ENCODE data around the gene CNST. TPM values are rescaled to one million over a fixed set of nuclear protein-coding genes. Genes with fewer than 3 reads are reported as not detected.

Gene CNST
- total and polyA plus RNA-seq, 2 of the 13 experiments (the other 11 are each of a cell fraction or from before 2014, with no cell fraction given): 6.3 to 12.4 TPM

DNA sequence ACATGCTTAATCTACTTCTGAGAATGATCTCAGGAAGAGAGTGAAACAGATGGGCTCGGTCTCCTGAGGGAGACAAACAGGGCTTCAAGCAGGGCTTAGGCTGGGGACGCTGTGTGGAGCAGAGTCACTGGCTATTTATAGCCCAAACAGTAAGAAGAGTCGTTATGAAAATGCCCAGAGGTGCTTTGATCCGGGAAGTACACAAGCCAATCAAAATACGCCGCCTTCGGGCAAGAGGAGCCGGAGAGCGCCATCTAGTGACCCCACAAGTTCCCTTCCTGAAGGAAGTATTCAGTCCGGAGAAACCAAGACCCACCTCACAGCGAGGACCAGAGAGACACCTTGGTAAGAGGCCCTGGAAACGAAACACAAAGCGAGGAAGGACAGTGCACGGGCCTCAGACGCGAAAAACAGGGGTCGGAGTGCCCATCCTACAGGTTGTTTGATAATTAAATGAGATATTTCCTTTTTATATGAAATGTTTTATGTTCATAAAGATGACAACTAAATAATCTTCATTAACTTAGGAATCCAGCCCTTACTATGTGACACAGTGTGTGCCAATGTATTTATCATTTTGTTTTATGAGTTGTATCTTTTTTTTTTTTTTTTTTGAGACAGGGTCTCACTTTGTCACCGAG is 133.0 kb downstream of the CNST start (continued):
- TF ChIP-seq MIER3 (CRISPR knock-in tag; IDR thresholded peaks at IDR 0.05; ENCODE audit: borderline replicate concordance): peak; percentile 33; the same call in 1 of the 2 replicates
- no peak for TF ChIP-seq RORA (CRISPR knock-in tag; IDR thresholded peaks at IDR 0.05)
- no peak for TF ChIP-seq ZNF552 (CRISPR knock-in tag; IDR thresholded peaks at IDR 0.05; ENCODE audit: borderline replicate concordance)
- no peak for TF ChIP-seq NCOA2 (CRISPR knock-in tag; IDR thresholded peaks at IDR 0.05)
- TF ChIP-seq FOXK2 (IDR thresholded peaks at IDR 0.05): 0 out of 2 replicates have a peak, but pooled peaks have one; percentile 34
- TF ChIP-seq, protein P1, sequence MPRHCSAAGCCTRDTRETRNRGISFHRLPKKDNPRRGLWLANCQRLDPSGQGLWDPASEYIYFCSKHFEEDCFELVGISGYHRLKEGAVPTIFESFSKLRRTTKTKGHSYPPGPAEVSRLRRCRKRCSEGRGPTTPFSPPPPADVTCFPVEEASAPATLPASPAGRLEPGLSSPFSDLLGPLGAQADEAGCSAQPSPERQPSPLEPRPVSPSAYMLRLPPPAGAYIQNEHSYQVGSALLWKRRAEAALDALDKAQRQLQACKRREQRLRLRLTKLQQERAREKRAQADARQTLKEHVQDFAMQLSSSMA (CRISPR knock-in tag; IDR thresholded peaks at IDR 0.05): no peak
- TF ChIP-seq, protein P2, sequence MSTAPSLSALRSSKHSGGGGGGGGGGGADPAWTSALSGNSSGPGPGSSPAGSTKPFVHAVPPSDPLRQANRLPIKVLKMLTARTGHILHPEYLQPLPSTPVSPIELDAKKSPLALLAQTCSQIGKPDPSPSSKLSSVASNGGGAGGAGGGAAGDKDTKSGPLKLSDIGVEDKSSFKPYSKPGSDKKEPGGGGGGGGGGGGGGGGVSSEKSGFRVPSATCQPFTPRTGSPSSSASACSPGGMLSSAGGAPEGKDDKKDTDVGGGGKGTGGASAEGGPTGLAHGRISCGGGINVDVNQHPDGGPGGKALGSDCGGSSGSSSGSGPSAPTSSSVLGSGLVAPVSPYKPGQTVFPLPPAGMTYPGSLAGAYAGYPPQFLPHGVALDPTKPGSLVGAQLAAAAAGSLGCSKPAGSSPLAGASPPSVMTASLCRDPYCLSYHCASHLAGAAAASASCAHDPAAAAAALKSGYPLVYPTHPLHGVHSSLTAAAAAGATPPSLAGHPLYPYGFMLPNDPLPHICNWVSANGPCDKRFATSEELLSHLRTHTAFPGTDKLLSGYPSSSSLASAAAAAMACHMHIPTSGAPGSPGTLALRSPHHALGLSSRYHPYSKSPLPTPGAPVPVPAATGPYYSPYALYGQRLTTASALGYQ (CRISPR knock-in tag; IDR thresholded peaks at IDR 0.05): 0 out of 2 replicates have a peak, but pooled peaks have one; percentile 23
- TF ChIP-seq ZNF619 (CRISPR knock-in tag; IDR thresholded peaks at IDR 0.05): no peak
- TF ChIP-seq ARNTL (CRISPR knock-in tag; IDR thresholded peaks at IDR 0.05): no peak
- no peak for TF ChIP-seq CENPX (CRISPR knock-in tag; IDR thresholded peaks at IDR 0.05)
- TF ChIP-seq ZNF670 (CRISPR knock-in tag; IDR thresholded peaks at IDR 0.05; ENCODE audit: borderline replicate concordance): 0 out of 2 replicates have a peak, but pooled peaks have one; percentile 47
- TF ChIP-seq ZNF20 (CRISPR knock-in tag; IDR thresholded peaks at IDR 0.05): no peak
- no peak for TF ChIP-seq KMT2B (CRISPR knock-in tag; IDR thresholded peaks at IDR 0.05)
- peak; percentile 63 for TF ChIP-seq FOXJ3 (CRISPR knock-in tag; IDR thresholded peaks at IDR 0.05; ENCODE audit: borderline replicate concordance)
- TF ChIP-seq, protein P3, sequence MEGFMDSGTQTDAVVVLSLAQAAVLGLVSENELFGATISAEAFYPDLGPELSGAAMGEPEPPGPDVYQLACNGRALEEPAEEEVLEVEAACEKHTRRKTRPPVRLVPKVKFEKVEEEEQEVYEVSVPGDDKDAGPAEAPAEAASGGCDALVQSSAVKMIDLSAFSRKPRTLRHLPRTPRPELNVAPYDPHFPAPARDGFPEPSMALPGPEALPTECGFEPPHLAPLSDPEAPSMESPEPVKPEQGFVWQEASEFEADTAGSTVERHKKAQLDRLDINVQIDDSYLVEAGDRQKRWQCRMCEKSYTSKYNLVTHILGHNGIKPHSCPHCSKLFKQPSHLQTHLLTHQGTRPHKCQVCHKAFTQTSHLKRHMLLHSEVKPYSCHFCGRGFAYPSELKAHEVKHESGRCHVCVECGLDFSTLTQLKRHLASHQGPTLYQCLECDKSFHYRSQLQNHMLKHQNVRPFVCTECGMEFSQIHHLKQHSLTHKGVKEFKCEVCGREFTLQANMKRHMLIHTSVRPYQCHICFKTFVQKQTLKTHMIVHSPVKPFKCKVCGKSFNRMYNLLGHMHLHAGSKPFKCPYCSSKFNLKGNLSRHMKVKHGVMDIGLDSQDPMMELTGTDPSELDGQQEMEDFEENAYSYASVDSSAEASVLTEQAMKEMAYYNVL (CRISPR knock-in tag; IDR thresholded peaks at IDR 0.05; ENCODE audit: borderline replicate concordance): no peak; the same call in 1 of the 2 replicates
- no peak for TF ChIP-seq ZNF460 (CRISPR knock-in tag; IDR thresholded peaks at IDR 0.05; ENCODE audit: borderline replicate concordance)
- TF ChIP-seq, protein P4, sequence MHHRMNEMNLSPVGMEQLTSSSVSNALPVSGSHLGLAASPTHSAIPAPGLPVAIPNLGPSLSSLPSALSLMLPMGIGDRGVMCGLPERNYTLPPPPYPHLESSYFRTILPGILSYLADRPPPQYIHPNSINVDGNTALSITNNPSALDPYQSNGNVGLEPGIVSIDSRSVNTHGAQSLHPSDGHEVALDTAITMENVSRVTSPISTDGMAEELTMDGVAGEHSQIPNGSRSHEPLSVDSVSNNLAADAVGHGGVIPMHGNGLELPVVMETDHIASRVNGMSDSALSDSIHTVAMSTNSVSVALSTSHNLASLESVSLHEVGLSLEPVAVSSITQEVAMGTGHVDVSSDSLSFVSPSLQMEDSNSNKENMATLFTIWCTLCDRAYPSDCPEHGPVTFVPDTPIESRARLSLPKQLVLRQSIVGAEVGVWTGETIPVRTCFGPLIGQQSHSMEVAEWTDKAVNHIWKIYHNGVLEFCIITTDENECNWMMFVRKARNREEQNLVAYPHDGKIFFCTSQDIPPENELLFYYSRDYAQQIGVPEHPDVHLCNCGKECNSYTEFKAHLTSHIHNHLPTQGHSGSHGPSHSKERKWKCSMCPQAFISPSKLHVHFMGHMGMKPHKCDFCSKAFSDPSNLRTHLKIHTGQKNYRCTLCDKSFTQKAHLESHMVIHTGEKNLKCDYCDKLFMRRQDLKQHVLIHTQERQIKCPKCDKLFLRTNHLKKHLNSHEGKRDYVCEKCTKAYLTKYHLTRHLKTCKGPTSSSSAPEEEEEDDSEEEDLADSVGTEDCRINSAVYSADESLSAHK (CRISPR knock-in tag; IDR thresholded peaks at IDR 0.05; ENCODE audit: borderline replicate concordance): no peak
- no peak for TF ChIP-seq ZSCAN30 (CRISPR knock-in tag; IDR thresholded peaks at IDR 0.05)
- TF ChIP-seq ZBTB38 (CRISPR knock-in tag; IDR thresholded peaks at IDR 0.05): no peak
- TF ChIP-seq, protein P5, sequence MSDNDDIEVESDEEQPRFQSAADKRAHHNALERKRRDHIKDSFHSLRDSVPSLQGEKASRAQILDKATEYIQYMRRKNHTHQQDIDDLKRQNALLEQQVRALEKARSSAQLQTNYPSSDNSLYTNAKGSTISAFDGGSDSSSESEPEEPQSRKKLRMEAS (IDR thresholded peaks at IDR 0.05): no peak
- TF ChIP-seq, protein P6, sequence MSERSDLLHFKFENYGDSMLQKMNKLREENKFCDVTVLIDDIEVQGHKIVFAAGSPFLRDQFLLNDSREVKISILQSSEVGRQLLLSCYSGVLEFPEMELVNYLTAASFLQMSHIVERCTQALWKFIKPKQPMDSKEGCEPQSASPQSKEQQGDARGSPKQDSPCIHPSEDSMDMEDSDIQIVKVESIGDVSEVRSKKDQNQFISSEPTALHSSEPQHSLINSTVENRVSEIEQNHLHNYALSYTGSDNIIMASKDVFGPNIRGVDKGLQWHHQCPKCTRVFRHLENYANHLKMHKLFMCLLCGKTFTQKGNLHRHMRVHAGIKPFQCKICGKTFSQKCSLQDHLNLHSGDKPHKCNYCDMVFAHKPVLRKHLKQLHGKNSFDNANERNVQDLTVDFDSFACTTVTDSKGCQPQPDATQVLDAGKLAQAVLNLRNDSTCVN (CRISPR knock-in tag; IDR thresholded peaks at IDR 0.05; ENCODE audit: borderline replicate concordance): no peak
- TF ChIP-seq ZNF878 (CRISPR knock-in tag; IDR thresholded peaks at IDR 0.05): no peak

All from HepG2 (cell line).